CD4-positive, alpha-beta T cell treated with Interleukin-1 beta for 1 hour (primary cell): Measurements from ENCODE around the gene PARVA.

ENCODE experiments used
- DNase-seq, 2 donors: peaks; one replicate each; pipeline ENCODE4 v3.0.0-alpha.2; 2020 to 2022

Gene PARVA

DNA sequence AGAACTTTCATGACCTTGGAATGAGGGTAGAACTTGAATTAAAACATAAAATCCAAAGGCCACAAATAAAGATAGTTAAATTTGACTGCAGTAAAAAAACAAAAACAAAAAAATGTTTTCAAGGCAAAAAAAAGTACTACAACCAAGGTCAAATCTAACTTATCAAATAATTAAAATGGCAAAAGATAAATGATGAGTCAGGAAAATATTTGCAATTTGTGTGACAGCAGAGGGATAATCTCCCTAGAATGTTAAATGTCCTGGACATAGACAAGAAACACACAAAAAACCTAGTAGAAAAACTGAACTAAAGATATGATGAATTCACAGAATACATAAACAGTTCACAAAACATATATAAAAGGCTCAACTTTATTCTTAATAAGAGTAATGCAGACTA lies 186.6 kb downstream of the PARVA start:
- DNase-seq, result no peak

DNA sequence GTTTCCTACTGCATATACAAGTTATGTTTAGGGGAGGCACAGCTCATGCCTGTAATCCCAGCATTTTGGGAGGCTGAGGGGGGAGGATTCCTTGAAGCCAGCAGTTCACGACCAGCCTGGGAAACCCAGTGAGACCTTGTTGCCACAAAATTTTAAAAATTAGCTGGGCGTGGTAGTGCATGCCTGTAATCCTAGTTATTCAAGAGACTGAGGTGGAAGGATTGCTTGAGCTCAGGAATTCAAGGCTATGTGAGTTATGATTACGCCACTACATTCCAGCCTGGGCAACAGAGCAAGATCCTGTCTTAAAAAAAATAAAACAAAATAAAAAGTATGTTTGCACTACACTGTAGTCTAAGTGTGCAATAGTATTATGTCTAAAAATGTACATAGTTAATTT lies 188.0 kb downstream of the PARVA start:
- no peak for DNase-seq

DNA sequence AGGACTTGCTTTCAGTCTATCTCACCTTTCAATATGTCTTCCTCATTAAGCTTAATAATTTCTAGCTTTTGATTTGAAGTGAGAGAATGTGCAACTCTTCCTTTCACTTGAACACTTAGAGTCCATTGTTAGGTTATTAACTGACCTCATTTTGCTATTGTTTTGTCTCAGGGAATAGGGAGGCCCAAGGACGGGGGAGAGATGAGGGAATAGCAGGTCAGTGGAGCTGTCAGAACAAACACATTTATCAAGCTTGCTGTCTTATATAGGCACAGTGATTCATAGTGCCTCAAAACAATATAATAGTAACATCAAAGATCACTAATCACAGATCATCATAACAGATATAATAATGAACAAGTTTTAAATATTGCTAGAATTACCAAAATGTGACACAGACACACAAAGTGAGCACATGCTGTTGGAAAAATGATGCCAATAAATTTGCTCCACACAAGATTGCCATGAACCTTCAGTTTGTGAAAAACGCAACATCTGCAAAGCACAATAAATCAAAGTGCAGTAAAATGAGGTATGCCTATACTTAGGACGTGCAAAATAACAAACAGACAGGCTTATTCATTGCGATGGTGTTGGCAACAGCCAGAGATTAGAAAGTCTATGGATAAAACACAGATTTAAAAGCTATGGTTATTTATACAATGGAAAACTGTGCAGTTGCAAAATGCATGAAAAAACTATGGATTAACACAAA lies 190.5 kb downstream of the PARVA start:
- DNase-seq, result no peak

DNA sequence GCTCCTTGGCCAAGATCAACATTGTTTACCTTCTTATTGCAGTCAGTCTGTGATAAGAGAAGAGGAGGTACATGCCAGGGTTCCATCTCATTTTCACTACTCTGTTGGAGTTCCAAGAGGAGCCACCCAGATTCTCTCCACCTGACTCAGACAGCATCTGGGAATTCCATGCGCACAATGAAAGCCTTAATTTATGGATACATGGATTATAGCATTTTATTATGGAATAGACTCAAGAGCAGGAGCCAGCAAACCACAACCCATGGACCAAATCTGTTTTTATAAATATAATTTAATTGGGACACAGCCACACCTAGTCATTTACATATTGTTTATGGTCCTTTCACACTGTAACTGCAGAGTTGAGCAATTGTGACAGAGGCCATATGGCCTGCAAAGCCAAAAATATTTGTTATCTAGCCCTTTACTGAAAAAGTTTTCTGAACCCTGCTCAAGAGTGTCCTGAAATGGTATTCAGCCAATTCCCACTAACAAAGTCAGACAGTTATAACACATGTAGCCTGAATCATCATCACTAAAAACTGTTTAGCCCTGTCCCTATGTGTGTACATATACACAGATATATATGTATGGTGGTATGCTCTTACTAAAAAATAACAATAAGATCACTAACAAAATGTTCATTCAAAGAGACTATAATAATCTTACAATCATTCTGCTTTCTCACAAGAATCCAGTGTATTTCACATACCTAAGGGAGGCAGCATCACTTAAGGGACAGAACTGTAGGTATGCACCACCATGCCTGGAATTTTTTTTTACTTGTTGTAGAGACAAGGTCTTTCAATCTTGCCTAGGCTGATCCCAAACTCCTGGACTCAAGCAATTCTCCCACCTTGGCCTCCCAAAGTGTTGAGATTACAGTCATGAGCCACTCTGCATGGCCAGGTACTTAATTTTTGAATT lies 192.4 kb downstream of the PARVA start:
- no peak for DNase-seq

DNA sequence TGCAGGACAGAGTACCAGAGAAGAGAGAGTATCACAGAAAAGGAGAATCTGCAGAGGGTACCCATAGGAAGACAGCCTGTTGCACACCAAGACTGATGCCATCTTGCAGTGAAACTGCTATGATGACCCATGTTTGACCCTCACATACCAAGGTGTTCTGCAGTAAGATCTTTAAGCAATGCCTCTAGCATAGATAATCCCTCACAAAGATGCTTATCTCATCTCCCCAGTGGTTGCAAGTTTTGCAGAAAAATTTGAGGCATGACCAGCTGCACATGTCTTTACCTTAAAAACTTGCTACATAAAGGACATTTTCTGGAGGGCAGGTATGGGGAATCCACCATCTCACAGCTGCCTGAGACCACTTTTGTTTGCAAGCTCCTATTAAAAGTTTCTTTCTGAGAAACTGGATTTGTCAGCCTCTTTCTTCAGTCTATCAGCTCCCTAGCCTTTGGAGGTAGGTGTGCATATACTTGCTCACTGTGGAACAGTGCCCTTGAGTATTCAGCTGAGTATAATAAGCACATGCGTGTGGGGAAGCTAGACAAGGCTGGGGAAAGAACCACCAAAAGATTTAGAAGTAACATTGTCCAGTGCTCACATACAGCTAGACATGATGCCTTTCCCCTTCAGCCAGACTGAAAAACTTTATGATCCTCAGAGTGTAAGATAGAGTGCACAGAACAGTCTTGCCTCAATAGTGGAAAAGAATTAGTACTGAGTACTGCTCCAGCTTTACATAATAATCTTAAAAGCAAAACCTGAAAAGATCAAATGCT lies 196.5 kb downstream of the PARVA start:
- no peak for DNase-seq

DNA sequence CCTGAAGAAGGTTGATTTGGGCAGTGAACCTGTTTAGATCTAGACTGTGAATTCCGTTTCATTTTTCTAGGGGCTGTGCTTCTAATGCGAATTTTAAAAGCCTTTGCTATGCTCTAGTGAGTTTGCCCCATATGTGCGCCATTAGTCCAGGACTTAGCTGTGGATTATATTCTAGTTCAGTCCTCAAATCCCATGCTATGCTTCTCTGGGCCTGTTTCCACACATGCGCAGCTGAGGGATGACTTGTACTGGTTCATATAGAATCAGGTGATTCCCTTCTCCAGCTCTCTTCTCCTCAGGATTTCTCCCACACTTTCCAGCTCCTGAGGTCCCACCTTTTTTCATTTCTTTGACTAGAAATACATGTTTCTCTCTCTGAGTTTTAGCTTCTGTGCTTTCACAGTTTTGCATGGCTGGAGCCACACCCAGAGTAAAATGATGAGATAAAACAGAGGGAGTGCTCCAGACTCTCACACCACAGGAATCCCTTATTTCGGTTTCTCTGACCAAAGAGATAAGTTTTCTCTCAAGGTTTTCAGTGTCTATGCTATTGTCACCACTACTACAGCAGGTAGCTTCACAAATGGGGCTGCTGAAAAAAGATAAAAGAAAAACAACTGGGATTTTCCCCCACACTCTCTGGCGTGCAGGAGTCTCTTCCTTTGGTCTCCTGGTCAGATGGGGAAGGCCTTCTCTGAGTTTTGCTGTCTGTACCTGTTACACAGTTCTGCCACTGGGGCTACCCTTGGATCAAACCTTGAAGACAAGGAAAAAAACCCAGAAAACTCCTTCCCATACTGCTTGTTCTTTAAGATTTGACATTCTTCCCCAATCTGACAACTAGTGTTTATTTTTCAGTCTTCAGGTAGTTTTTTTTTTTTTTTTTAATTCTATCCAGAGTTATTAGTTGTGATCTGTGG lies 200.6 kb downstream of the PARVA start:
- no peak for DNase-seq

DNA sequence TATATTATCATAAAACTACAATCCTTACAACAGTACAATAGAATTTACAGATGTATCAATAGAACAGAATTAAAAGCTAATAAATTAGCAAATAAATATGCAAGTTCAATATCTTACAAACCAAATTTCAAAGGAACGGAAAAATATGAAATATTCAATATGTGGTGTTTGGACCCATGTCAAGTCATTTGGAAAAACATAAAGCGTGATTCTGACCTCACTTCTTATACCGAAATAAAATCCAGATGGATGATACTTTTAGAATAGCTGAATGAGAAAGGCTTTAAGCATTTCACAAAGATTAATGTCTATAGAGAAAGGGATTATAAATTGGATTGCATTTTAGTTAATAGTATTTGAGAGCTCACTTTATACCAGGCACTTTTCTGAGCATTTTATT lies 204.0 kb downstream of the PARVA start:
- no peak for DNase-seq

DNA sequence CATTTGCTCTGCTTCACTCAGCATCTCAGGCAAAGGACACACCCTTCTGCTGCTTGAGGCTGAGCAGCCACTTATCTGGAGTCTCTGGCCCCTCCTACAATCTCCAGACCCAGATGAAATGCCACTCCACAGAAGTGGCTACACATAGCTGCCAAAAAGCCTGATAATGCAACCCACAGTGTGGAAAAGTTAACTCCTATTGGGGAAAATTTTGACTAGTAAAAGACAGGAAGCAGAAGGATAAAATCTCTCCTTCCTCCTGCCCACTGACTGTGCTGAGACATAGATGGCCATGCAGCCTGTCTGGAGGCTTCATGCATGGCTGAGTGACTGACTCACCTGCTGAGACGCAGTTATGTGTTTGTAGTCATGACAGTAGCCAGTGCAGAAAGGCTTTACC lies 204.6 kb downstream of the PARVA start:
- no peak for DNase-seq
